ELF-1 (cell line): ENCODE data around the gene CNOT1.
"Not testable (repeated sequence)": the region's sequence is repeated elsewhere in the genome, so short reads cannot be mapped to it uniquely, and the experiment has no call there.

Experiments used
- DNase-seq: peaks from one replicate; pipeline ENCODE4 v3.0.0-alpha.2; 2016; ENCODE audit warnings: low read depth, low spot score

CNOT1 gene

DNA sequence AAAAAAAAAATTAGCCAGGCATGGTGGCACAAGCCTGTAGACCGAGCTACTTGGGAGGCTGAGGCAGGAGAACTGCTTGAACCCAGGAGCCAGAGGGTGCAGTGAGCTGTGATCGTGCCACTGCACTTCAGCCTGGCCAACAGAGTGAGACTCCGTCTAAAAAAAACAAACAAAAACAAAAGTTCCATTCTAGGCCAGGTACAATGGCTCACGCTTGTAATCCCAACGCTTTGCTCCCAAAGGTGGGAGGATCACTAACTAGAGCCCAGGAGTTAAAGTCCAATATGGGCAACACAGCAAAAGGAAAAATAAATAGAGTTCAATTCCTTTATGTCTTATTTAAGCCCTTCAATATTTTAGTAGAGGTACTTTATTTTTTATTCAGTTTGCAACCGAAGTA, 47.5 kb downstream of the CNOT1 start:
- no peak for DNase-seq

- no peak for DNase-seq
These were observed 50.0 kb downstream of the CNOT1 start for GRCh38 chr16:58579587-58579986.

DNA sequence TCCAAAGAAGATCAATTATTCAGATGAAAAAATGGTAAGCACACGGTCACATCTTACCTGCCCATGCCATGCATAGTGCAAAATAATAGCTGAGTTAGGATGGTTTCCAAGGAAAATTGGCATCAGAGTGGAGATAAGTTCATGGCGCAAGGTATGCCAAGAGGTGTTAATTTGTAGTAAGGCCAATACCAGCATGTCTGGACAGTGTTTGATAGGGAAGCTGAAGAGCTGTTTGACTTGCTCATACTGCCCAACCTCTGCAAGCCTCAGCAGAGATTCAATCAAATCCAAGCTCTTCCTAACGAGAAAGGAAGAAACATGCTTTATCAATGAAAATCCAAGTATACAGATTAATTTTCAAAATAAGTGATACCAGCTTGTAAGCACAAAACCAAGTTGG, 51.0 kb downstream of the CNOT1 start:
- no peak for DNase-seq

DNA sequence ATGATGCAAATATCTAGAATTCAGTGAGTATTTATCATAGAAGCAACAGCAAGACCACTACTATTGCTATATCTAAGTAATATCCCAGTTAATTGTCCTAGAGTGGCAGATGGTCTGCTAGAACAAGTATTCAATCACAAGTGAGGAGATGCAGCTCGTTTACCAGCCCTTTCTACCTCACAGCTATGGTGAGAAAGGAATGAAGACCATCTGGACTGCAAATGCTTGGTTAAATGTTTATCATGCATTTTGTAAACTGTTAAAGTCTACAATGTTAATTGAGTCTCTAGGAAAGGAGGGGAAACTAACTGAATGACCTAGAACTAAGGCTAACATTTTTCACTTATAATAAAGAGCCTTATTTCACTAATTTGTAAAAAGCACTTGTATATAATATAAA, 52.5 kb downstream of the CNOT1 start:
- DNase-seq, result no peak

- DNase-seq, result no peak
These were observed 54.7 kb downstream of the CNOT1 start for GRCh38 chr16:58574895-58575294.

- DNase-seq, result not testable (repeated sequence)
These were observed 63.9 kb downstream of the CNOT1 start for GRCh38 chr16:58565697-58566096.

- DNase-seq, result no peak
These were observed 65.9 kb downstream of the CNOT1 start for GRCh38 chr16:58563775-58564174.

DNA sequence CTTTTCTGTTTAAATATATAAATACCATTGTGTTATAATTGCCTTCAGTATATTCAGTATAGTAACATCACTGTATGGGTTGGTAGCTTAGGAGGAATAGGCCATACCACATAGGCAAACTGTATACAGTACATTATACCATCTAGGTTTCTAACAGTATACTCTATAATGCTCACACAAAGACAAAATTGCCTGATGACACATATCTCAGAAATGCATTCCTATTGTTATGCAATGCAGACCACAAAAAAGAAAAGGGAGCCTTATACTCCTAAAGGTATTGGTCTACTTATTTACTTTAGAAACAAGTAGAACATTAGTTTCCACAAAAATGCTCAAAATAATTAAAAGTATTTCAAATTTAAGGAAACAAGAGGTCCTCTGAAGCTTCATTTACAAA, 66.4 kb downstream of the CNOT1 start:
- DNase-seq, result no peak

DNA sequence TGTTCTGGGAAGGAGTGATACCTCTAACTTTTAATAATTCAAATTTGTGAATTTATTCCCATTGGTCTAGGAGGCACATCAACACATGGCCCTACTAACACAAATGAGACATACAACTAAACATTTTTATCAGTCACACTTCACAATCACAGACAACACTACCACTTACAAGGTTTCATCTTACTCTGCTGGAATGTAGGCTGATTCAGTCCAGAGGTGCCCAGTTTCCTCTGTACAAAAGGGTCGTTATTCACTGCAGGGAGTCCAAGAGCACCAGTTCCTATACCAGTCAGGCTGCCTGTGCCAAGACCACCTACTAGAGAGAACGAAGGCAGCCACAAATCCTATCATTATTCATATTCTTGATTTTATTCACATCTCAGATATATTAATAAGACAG, 72.9 kb downstream of the CNOT1 start:
- DNase-seq, result no peak

GRCh38 chr16:58551496-58551895, 78.1 kb downstream of the CNOT1 start:
- DNase-seq, result no peak

DNA sequence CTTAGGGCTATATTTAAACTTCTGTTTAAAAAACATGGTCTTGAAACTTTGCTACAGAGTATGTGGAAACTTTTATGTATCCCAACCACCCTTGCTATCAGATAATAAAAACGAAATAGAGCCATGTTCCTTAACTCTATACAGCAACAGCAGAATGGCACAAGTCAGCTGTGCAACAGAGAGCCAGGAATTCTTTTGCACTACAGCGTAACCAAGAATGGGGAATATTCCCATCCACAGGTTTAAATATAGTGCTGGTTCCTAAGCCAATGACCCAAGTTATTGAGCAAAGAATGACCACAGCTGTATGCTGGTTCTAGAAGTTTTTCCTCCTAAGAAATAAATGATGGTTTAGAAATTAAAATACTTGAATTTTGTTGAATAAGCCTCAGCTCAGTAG, 81.2 kb downstream of the CNOT1 start:
- no peak for DNase-seq

DNA sequence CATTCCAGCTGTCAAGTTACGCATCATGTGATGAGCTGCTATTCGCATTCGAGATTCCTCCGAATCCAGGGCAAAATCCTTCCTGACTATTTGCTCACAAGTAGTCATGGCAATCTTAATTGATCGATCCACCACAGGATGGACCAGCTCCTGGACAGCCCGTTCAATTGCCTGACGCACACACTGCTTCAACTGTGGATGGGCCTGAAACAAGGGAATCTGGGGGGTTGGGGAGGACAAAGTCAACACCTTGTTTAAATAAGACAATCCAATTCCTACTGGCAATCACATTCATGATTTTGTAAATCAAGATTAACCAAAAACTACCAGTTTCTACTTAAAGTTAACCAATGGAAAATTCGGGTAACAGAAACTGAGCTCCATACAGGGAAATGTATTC, 85.9 kb downstream of the CNOT1 start:
- DNase-seq, result no peak

DNA sequence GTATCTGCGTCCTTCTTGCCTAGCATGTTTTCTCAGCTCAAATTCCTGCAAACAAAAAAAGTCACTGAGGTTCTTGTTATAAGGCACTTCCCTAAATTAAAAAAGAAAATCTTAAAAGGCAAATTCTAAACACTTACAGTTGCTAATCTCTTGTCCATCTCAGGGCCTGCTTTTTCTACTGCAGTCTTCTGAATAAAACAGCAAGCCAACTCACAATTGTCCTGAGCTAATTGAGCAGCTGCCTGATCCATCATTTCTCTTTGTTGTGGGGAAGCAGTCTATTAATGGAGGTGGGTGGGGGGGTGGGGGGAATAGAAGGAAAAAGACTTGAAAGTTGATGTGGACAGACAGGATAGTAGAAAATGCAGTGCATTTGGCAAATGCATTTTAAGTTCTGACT, 87.3 kb downstream of the CNOT1 start:
- DNase-seq, result no peak

GRCh38 chr16:58541711-58542110, 87.9 kb downstream of the CNOT1 start:
- DNase-seq, result no peak

GRCh38 chr16:58537124-58537906, 92.3 kb downstream of the CNOT1 start:
- DNase-seq, result no peak

GRCh38 chr16:58536278-58536677, 93.3 kb downstream of the CNOT1 start:
- no peak for DNase-seq

DNA sequence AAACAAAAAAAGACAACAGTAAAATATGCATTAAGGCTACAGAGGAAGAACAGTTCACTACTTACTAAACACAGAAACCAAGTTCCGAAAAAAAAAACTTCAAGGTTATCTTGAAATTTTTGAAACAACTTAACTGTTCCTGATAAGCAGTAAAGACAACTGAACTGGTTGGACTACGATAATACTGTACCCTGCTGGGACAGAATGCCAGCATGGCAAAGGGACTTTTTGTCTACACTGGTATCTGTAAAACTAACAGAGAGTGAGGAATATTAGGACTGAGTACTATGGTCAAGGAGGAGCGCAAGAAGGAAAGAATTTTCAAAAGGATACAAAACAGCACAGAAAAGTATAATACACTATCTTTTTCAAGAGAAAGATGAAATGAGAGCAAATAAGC, 94.5 kb downstream of the CNOT1 start:
- no peak for DNase-seq

DNA sequence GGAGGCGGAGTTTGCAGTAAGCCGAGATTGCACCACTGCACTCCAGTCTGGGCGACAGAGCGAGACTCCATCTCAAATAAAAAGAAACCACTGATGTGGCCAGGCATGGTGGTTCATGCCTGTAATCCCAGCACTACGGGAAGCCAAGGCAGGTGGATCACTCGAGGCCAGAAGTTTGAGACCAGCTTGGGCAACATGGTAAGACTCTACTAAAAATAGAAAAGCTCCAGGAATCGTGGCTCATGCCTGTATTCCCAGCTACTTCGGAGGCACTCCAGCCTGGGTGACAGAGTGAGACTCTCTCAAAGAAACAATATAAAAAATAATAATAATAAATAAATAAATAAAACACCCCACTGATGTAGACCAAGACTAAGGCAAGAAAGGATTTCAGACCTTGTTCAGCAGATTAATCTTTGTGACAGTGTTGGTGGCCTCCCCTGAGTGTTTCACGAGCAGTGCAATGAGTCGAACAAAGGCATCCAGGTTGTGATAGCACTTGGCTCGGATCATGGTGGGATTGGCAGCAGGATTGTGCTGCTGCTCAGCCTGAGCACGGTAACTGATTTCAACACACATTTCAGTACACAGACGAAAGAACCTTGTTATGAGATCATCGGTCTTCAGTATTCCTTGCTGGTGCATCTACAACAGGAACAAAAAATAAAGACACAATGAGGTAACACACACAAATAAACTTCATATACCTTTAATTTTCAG, 95.7 kb downstream of the CNOT1 start:
- no peak for DNase-seq

- no peak for DNase-seq
These were observed 97.2 kb downstream of the CNOT1 start for GRCh38 chr16:58532414-58532813.

DNA sequence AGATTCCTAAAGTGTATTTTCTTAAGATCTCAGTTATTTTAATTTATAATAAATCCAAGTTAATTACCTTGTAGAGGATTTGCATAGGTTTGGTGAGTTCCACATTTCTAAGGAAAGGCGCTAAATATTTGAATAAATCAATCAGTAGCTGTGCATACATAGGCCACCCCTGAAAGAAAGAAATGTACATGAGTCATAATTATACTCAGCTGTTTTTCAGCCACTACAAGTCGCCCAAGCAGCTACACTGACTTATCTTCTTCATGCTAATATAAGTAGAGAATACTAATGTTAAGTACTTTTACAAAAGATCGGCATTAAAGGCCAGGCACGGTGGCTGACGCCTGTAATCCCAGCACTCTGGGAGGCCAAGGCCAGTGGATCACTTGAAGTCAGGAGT, 99.4 kb downstream of the CNOT1 start:
- DNase-seq, result no peak

GRCh38 chr16:58519707-58520106, 109.9 kb downstream of the CNOT1 start:
- no peak for DNase-seq

- no peak for DNase-seq
These were observed 110.7 kb downstream of the CNOT1 start for GRCh38 chr16:58518980-58519368.
